Fibroblast of the aortic adventitia (primary cell): ENCODE data around the gene FBXO31. TPM values are rescaled to one million over a fixed set of nuclear protein-coding genes. Genes with fewer than 3 reads are reported as not detected.

Experiments used
- DNase-seq: peaks from one replicate; pipeline ENCODE4 v3.0.0-alpha.2; 2010; ENCODE audit warnings: low read depth
- H3K4me3 ChIP-seq: 2 replicates; pipeline ENCODE4 v1.5.1; 2011; ENCODE audit warnings: low read depth, mild to moderate bottlenecking, control low read depth, low read length, moderate library complexity
- total RNA-seq: library from RNA; depleted of rRNA; stranded (reverse); fragments of >200 nt; gene quantifications from 2 replicates; pipeline ENCODE4 v1.2.3, GENCODE V29; 2012; ENCODE audit warnings: low replicate concordance
- TF ChIP-seq, protein P1 (sequence below): IDR thresholded peaks from 2 replicates; pipeline ENCODE4 v1.5.1; 2011; ENCODE audit warnings: mild to moderate bottlenecking, low read length, control low read depth, inconsistent platforms; ENCODE audit not compliant: insufficient read depth

The FBXO31 gene
- total RNA-seq, 1 donor, result 30.4 TPM

DNA sequence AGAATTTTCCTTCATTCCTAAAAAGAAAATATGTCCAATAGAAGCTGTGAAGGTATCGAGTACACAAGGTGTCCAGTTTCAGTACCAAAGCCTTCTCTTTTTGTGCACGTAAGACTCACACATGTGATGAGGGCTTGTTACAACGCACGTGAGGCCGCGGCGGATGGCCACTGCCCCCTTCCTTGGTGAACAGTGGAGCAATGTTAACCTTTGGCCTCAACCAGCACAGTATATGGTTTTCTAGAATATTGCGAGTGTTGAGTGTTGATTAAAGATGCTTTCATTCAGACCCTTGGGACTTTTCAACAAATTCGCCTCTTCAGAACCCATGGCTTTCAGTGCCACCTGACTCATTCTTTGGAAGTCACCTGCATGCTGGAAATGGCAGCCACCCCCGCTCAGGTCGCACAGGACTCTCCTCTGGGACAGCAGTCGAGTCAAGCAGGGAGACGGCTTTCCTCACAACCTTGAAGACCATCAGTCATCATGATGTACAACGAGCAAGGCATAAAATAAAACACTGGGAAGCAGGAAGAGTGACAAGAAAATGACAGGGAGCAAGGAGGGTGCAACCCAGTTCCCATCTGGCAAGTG is 23.0 kb upstream of the FBXO31 start:
- TF ChIP-seq, protein P1, sequence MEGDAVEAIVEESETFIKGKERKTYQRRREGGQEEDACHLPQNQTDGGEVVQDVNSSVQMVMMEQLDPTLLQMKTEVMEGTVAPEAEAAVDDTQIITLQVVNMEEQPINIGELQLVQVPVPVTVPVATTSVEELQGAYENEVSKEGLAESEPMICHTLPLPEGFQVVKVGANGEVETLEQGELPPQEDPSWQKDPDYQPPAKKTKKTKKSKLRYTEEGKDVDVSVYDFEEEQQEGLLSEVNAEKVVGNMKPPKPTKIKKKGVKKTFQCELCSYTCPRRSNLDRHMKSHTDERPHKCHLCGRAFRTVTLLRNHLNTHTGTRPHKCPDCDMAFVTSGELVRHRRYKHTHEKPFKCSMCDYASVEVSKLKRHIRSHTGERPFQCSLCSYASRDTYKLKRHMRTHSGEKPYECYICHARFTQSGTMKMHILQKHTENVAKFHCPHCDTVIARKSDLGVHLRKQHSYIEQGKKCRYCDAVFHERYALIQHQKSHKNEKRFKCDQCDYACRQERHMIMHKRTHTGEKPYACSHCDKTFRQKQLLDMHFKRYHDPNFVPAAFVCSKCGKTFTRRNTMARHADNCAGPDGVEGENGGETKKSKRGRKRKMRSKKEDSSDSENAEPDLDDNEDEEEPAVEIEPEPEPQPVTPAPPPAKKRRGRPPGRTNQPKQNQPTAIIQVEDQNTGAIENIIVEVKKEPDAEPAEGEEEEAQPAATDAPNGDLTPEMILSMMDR, result no peak
- no peak for DNase-seq

DNA sequence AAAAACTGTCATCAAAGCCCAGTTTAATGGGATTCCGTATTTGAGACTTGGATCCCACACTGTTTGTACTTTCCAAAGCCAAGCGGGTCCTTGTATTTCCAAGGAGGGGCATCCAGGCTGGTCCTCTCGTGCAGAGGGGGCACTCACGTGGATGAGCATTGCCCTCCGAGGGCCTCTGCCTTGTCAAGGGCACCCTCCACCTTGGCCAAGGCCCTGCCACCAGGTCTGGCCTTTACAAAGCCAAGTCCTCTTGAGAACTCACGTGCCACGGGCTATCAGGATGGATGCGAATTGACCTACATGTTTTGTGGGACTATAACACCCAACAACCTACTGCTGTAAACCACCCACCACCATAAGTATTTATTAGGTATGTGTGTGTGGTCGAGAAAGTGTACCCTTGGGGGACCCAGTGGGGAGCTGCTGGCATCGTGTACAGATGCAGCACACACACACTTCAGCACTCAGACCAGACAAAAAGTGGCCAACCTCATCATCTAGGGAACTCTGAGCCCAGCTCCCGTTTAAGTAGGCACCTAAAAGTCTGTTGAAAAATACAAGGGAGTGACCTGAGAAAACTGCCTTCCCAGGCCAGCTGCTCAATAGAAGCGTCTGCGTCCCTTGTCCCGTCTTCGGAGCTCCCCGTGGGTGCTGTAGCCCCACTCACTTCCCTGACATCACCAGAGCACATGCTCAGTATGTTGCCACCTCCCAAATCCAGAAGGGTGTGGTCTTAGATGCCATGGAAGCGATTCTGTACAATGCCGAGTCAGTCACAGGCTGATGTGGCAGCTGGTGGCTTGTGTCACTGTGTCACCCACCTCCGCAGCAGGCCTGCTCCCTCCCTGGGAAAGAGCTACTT is 21.4 kb upstream of the FBXO31 start:
- TF ChIP-seq, protein P1, result no peak
- no peak overlapping the region for H3K4me3 ChIP-seq
- no peak for DNase-seq

More for the DNA sequence above, 23.0 kb upstream of the FBXO31 start:
- H3K4me3 ChIP-seq, result no peak overlapping the region

DNA sequence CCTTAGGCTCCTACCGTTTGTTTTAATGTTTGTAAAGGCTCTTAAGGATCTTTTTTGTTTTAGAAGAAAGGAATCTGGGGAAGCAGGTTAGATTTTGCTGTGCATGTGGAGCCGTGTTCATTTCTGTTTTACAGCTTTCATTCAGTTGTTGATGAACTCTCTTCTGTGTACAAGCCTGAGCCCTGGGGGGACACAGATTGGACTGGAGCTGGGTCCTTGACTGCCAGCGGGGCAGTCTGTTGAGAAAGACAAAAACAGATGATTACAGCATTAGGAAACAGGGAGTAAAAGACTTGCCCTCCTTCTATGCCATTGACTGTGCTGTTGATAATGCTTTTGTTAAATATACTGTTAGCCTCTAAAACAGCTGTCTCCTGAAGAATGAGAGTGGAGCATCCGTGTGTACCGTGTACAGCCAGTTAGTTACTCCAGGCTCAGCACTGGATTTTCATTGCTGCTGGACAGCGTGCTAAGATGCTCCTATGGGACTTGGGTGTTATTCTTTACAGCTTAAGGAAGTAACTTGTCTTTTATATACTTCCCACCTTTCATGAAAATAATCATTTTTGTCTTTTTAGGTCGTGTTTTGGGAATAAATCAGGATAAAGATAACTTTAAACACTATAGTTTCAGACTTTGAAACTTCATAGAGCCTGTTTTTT is 11.7 kb upstream of the FBXO31 start:
- TF ChIP-seq, protein P1, result no peak
- no peak overlapping the region for H3K4me3 ChIP-seq
- no peak for DNase-seq

DNA sequence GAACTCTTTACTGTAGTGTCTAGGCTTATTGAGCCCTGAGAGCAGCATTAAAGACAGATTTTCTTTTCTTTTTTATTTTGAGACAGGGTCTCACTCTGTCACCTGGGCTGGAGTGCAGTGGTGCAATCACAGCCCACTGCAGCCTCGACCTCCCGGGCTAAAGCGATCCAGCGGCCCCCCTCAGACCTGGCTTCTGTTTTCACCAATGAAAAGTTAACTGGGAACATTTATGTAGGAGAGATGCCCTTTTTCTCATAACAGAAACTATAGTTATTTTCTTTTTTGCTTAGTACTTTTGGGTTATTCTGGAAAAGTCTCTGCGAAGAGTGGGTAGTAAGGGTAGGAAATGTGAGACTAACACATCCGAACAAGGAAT is 10.1 kb upstream of the FBXO31 start:
- TF ChIP-seq, protein P1, result no peak
- peak overlapping the region; percentile 97 for H3K4me3 ChIP-seq

DNA sequence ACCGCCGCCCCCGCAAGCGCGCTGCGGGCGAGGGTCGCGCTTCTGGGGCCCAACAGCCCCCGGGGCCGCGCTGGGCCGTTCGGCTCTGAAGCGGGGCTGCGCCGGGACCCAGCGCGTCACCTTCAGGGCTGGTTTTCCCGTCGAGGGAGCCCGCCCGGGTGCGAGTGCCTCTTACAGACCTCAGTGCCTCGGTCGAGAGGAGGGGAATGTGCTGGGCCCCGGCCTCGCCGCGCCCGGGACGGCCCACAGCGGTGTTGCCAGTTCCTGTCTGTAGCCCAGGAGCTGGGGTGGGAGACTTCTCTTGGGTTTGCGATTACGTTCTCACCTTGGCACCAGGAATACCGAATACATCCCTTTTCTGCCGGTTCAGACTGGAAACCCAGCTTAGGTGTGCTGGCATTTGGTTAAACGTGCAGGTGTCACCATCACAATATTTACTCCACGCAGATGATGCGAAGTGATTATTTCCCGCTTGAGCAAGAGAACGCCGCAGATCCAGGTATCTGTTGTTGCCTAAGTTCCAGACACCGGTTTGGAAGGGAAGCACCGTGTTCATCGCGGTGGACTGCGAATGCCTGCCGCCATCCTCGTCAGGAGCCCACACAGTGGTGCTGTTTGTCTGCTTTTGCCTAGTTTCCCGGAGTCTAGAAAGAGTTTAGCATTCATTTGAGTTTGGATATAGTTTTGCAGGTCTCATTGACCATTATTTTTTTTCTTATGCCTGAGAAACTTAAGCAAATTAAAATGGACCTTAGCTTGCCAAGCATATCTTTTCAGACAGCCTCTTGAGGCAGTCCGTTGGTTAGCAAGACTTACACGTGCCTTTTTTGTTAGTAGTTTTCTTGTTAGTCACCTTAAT is 9.5 kb upstream of the FBXO31 start:
- TF ChIP-seq, protein P1, result peak; percentile 41
- DNase-seq, result peak; percentile 55
- H3K4me3 ChIP-seq, result peak overlapping the region; percentile 97

More for the DNA sequence above, 10.1 kb upstream of the FBXO31 start:
- DNase-seq, result no peak

DNA sequence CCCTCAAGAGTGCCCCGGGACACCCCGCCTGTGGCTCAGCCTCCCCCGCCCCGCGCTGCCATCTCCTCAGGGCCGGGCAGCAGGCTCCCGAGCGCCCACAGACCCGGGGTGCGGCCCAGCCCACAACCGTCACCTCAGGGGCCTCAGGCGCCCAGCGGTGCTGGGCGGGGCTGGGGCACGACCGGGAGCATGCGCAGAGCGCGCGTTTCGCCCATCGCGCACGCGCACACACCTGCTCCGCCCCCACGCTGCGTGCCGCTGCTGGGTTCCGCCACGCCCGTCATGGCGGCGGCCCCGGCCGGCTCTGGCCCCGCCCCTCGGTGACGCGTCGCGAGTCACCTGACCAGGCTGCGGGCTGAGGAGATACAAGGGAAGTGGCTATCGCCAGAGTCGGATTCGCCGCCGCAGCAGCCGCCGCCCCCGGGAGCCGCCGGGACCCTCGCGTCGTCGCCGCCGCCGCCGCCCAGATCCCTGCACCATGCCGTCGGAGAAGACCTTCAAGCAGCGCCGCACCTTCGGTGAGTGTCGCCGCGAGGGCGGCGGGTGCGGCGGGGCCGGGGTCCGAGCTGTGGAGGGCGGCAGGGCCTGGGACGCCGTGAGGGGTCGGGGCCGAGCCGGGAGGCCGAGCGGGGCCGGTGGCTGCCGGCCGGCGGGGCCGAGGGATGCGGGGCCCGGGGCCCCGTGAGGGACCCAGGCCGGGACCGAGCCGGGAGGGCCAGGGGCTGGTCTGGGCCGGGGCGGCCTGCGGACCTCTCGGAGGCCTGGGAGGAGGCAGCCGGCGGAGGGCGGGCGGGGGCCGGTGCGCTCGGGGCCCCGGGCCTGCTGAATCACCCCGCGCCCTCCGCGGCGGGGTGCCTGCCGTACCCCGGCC is 8.6 kb upstream of the FBXO31 start, which contains the start of gene MAP1LC3B:
TSS of gene MAP1LC3B (plus strand) at position 387 of the 871 bp plus-strand sequence. CDS start at position 479, 92 bp downstream.
- H3K4me3 ChIP-seq, result peak within 1 kb of the TSS; percentile 97
- DNase-seq, result peak; percentile 95
- TF ChIP-seq, protein P1, result no peak
